HepG2 (cell line): Measurements from ENCODE around the gene UNC13D. TPM values are rescaled to one million over a fixed set of nuclear protein-coding genes. Genes with fewer than 3 reads are reported as not detected.
A peak's percentile ranks its signal among the peaks of the same experiment; 100 is the strongest.

Source experiments
- CEBPB ChIP-seq: IDR thresholded peaks from 2 replicates; pipeline ENCODE4 v1.6.1; 2011; ENCODE audit warnings: low read depth, low read length, improper control_type of control experiment, borderline replicate concordance
- CHD2 ChIP-seq: IDR thresholded peaks from 2 replicates; pipeline ENCODE4 v1.6.1; 2011; ENCODE audit warnings: low read depth, low read length, improper control_type of control experiment
- HDAC6 ChIP-seq: fragments of 200-600 bp; sonication (generic); IDR thresholded peaks from 2 replicates; pipeline ENCODE4 v1.7.0; 2017; ENCODE audit warnings: mild to moderate bottlenecking, antibody characterized with exemption, low read length, low read depth
- MAFK ChIP-seq, 2 experiments: IDR thresholded peaks in 1 of 2; conservative IDR thresholded peaks in 1 of 2; 2 replicates each; pipeline ENCODE4 v1.6.1; 2011; ENCODE audit warnings: improper control_type of control experiment in 2 of 2, low read length in 2 of 2
- NAIF1 ChIP-seq: sonication (generic); formaldehyde crosslinking; IDR thresholded peaks from 2 replicates; pipeline ENCODE4 v1.5.0; 2020; ENCODE audit warnings: mild to moderate bottlenecking, missing genetic modification reagents, borderline replicate concordance
- SSRP1 ChIP-seq: IDR thresholded peaks from 2 replicates; pipeline ENCODE4 v1.6.1; 2016; ENCODE audit warnings: control low read depth
- TARDBP ChIP-seq: sonication (generic); formaldehyde crosslinking; IDR thresholded peaks from 2 replicates; pipeline ENCODE4 v1.8.0; 2022; ENCODE audit warnings: mild to moderate bottlenecking, missing genetic modification reagents
- ZBTB10 ChIP-seq: sonication (generic); formaldehyde crosslinking; IDR thresholded peaks from 2 replicates; pipeline ENCODE4 v1.4.0; 2020; ENCODE audit warnings: missing genetic modification reagents, borderline replicate concordance
- ZBTB46 ChIP-seq: sonication (generic); formaldehyde crosslinking; IDR thresholded peaks from 2 replicates; pipeline ENCODE4 v1.4.0; 2020; ENCODE audit warnings: mild to moderate bottlenecking, missing genetic modification reagents, borderline replicate concordance
- ZFP41 ChIP-seq: sonication (generic); formaldehyde crosslinking; IDR thresholded peaks from 2 replicates; pipeline ENCODE4 v1.4.0; 2020; ENCODE audit warnings: mild to moderate bottlenecking, missing genetic modification reagents, borderline replicate concordance
- ZIK1 ChIP-seq: sonication (generic); formaldehyde crosslinking; IDR thresholded peaks from 2 replicates; pipeline ENCODE4 v1.5.0; 2020; ENCODE audit warnings: mild to moderate bottlenecking, low read depth, missing genetic modification reagents, borderline replicate concordance
- ZMAT5 ChIP-seq: sonication (generic); formaldehyde crosslinking; IDR thresholded peaks from 2 replicates; pipeline ENCODE4 v1.5.0; 2020; ENCODE audit warnings: mild to moderate bottlenecking, low read depth, missing genetic modification reagents, borderline replicate concordance
- ZNF20 ChIP-seq: sonication (generic); formaldehyde crosslinking; IDR thresholded peaks from 2 replicates; pipeline ENCODE4 v1.4.0; 2020; ENCODE audit warnings: mild to moderate bottlenecking, moderate library complexity, missing genetic modification reagents
- ZNF543 ChIP-seq: sonication (generic); formaldehyde crosslinking; IDR thresholded peaks from 2 replicates; pipeline ENCODE4 v1.4.0; 2020; ENCODE audit warnings: mild to moderate bottlenecking, missing genetic modification reagents
- ZNF75D ChIP-seq: sonication (generic); formaldehyde crosslinking; IDR thresholded peaks from 2 replicates; pipeline ENCODE4 v1.8.1; 2023; ENCODE audit warnings: missing genetic modification reagents, mild to moderate bottlenecking, borderline replicate concordance
- ZNF776 ChIP-seq: sonication (generic); formaldehyde crosslinking; IDR thresholded peaks from 2 replicates; pipeline ENCODE4 v1.4.0; 2020; ENCODE audit warnings: mild to moderate bottlenecking, missing genetic modification reagents
- polyA plus RNA-seq, 8 experiments: library from polyadenylated mRNA; depleted of rRNA in 3 of 8; stranded (reverse) in 7 of 8; unstranded in 1 of 8; fragments of >200 nt; fragmentation: Illumina TruSeq in 4 of 8; extraction: Trizol in 4 of 8; gene quantifications; 2 replicates each; pipeline versions ENCODE4 v1.2.1 to v1.2.3, GENCODE V29; 2011 to 2016; ENCODE audit warnings: low read depth in 4 of 8, missing spikeins in 1 of 8, mixed read lengths in 1 of 8; ENCODE audit not compliant: insufficient read depth in 1 of 8
- total RNA-seq, 5 experiments: library from RNA; depleted of rRNA; stranded (reverse); fragments of >200 nt; fragmentation: Illumina TruSeq; extraction: Trizol; gene quantifications; 2 replicates each; pipeline ENCODE4 v1.2.3, GENCODE V29; 2016; ENCODE audit warnings: low read depth in 1 of 5
- TF ChIP-seq, protein P1 (sequence below): sonication (generic); formaldehyde crosslinking; conservative IDR thresholded peaks from 2 replicates; pipeline ENCODE4 v1.8.0; 2022; ENCODE audit warnings: mild to moderate bottlenecking, moderate library complexity, missing genetic modification reagents
- TF ChIP-seq, protein P2 (sequence below): sonication (generic); formaldehyde crosslinking; IDR thresholded peaks from 2 replicates; pipeline ENCODE4 v1.5.0; 2020; ENCODE audit warnings: missing genetic modification reagents, mild to moderate bottlenecking, borderline replicate concordance
- TF ChIP-seq, protein P3 (sequence below): IDR thresholded peaks from 2 replicates; pipeline ENCODE4 v1.6.1; 2016; ENCODE audit warnings: mild to moderate bottlenecking, missing biosample characterization, missing genetic modification reagents
- TF ChIP-seq, protein P4 (sequence below): sonication (generic); formaldehyde crosslinking; IDR thresholded peaks from 2 replicates; pipeline ENCODE4 v1.5.0; 2020; ENCODE audit warnings: missing genetic modification reagents, mild to moderate bottlenecking, borderline replicate concordance

Gene UNC13D
- total and polyA plus RNA-seq, 2 of the 13 experiments (the other 11 are each of a cell fraction or from before 2014, with no cell fraction given): 29.7 to 42.7 TPM

DNA sequence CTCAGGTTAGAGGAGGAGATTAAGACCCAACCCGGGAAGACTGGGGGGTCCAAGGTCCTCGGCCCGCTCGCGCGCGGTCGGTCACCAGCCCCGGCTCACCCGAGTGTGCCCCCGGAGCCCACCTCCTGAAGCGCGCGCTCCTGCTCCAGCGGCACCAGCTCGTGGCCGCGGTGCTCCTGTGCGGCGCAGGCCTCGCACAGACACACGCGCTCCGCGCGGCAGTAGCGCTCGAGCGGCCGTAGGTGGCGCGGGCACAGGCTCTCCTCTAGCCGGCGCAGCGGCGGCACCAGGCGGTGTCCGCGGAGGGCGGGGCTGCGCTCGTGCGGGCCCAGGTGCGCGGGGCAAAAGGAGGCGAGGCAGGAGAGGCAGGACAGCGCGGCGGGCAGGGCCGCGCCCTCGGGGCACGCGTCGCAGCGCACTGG lies 33.6 kb upstream of the UNC13D start (continued):
- TF ChIP-seq ZNF75D (no peak), SSRP1 (CRISPR knock-in tag) (no peak), ZBTB10 (CRISPR knock-in tag) (peak; percentile 83), ZIK1 (CRISPR knock-in tag) (peak; percentile 74; the same call in 1 of the 2 replicates), TARDBP (CRISPR knock-in tag) (no peak), CEBPB (no peak), CHD2 (no peak), MAFK (conservative IDR thresholded peaks at IDR 0.05 in 1 of 2, IDR thresholded peaks at IDR 0.05 in 1 of 2; ENCODE audit: low read length in 2 of 2) (no peak), ZMAT5 (CRISPR knock-in tag) (no peak), ZFP41 (CRISPR knock-in tag) (peak; percentile 58; the same call in 1 of the 2 replicates), ZBTB46 (CRISPR knock-in tag) (no peak; the same call in 1 of the 2 replicates), NAIF1 (no peak), ZNF776 (CRISPR knock-in tag) (peak; percentile 97; the same call in 1 of the 2 replicates), ZNF20 (CRISPR knock-in tag) (no peak; the same call in 1 of the 2 replicates), ZNF543 (CRISPR knock-in tag) (peak; percentile 30; the same call in 1 of the 2 replicates), HDAC6 (no peak)
- TF ChIP-seq, protein P1, sequence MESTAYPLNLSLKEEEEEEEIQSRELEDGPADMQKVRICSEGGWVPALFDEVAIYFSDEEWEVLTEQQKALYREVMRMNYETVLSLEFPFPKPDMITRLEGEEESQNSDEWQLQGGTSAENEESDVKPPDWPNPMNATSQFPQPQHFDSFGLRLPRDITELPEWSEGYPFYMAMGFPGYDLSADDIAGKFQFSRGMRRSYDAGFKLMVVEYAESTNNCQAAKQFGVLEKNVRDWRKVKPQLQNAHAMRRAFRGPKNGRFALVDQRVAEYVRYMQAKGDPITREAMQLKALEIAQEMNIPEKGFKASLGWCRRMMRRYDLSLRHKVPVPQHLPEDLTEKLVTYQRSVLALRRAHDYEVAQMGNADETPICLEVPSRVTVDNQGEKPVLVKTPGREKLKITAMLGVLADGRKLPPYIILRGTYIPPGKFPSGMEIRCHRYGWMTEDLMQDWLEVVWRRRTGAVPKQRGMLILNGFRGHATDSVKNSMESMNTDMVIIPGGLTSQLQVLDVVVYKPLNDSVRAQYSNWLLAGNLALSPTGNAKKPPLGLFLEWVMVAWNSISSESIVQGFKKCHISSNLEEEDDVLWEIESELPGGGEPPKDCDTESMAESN (CRISPR knock-in tag): peak; percentile 93
- TF ChIP-seq, protein P2, sequence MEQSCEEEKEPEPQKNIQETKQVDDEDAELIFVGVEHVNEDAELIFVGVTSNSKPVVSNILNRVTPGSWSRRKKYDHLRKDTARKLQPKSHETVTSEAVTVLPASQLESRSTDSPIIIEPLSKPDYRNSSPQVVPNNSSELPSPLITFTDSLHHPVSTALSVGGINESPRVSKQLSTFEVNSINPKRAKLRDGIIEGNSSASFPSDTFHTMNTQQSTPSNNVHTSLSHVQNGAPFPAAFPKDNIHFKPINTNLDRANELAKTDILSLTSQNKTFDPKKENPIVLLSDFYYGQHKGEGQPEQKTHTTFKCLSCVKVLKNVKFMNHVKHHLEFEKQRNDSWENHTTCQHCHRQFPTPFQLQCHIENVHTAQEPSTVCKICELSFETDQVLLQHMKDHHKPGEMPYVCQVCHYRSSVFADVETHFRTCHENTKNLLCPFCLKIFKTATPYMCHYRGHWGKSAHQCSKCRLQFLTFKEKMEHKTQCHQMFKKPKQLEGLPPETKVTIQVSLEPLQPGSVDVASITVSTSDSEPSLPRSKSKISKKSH: peak; percentile 12
- TF ChIP-seq, protein P3, sequence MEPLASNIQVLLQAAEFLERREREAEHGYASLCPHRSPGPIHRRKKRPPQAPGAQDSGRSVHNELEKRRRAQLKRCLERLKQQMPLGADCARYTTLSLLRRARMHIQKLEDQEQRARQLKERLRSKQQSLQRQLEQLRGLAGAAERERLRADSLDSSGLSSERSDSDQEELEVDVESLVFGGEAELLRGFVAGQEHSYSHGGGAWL (CRISPR knock-in tag): peak; percentile 63; the same call in 1 of the 2 replicates
- TF ChIP-seq, protein P4, sequence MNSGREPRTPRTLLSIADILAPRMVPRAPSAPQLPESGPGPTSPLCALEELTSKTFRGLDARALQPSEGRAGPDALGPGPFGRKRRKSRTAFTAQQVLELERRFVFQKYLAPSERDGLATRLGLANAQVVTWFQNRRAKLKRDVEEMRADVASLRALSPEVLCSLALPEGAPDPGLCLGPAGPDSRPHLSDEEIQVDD (CRISPR knock-in tag): no peak
